Suprapubic skin (tissue), 4 donors: ENCODE measurements around the gene LHX2.

Experiments
- CTCF ChIP-seq, 2 donors: fragments of 200-600 bp in 1 of 2; fragments of 450-650 bp in 1 of 2; sonication (generic) in 1 of 2; IDR thresholded peaks; one replicate each; pipeline ENCODE4 v1.5.1; 2016 to 2019; ENCODE audit warnings: antibody characterized with exemption in 2 of 2, mild to moderate bottlenecking in 1 of 2, moderate library complexity in 1 of 2
- EP300 ChIP-seq: sonication (generic); formaldehyde crosslinking; IDR thresholded peaks from one replicate; pipeline ENCODE4 v1.6.1; 2017; ENCODE audit warnings: antibody characterized with exemption
- POLR2A ChIP-seq, 2 donors: fragments of 450-650 bp; IDR thresholded peaks; one replicate each; pipeline ENCODE4 v1.6.1; 2017; ENCODE audit warnings: antibody characterized with exemption in 2 of 2, mild to moderate bottlenecking in 2 of 2, moderate library complexity in 2 of 2
- POLR2AphosphoS5 ChIP-seq, 3 donors: sonication (generic); formaldehyde crosslinking; IDR thresholded peaks; one replicate each; pipeline ENCODE4 v1.6.1; 2017; ENCODE audit warnings: antibody characterized with exemption in 3 of 3

- no peak for TF ChIP-seq POLR2A (IDR thresholded peaks at IDR 0.05)
- TF ChIP-seq CTCF (IDR thresholded peaks at IDR 0.05): no peak
- no peak for TF ChIP-seq POLR2AphosphoS5 (IDR thresholded peaks at IDR 0.05)
- no peak for TF ChIP-seq EP300
Measured at GRCh38 chr9:124079176-124079925, 67.8 kb downstream of the LHX2 start.
